T-cell (primary cell): ENCODE data around the gene SBNO1. TPM values are rescaled to one million over a fixed set of nuclear protein-coding genes. Genes with fewer than 3 reads are reported as not detected.

Experiments
- ATAC-seq, 4 experiments: fragments of 200-7000 bp in 3 of 4; fragments of 150-1000 bp in 1 of 4; cut with Tn5 transposase; replicated peaks in 1 of 4; 1 replicate in 3 of 4; 2 replicates in 1 of 4; pipeline ENCODE4 v1.10.0; 2021; ENCODE audit warnings: moderate library complexity in 3 of 4, mild to moderate bottlenecking in 2 of 4, moderate number of reproducible peaks in 1 of 4
- CTCF ChIA-PET, 2 donors: fragments of 300-600 bp; sonication (Branson Sonifier 250); formaldehyde crosslinking; loops; one replicate each; lab custom pipeline; 2022; ENCODE audit warnings: antibody characterized with exemption in 2 of 2; lab: Charles Lee
- POLR2A ChIA-PET, 2 donors: fragments of 300-600 bp; sonication (Branson Sonifier 250); formaldehyde crosslinking; loops; one replicate each; lab custom pipeline; 2022; ENCODE audit warnings: antibody characterized with exemption in 2 of 2; lab: Charles Lee
- DNase-seq, 35 experiments: peaks; one replicate each; pipeline versions ENCODE4 v3.0.0 to v3.0.0-alpha.2; 2013 to 2023
- H3K27ac ChIP-seq: one replicate; pipeline ENCODE4 v1.5.1; 2013; ENCODE audit warnings: low read length
- H3K27me3 ChIP-seq, 2 experiments: replicated peaks in 1 of 2; 1 replicate in 1 of 2; 2 replicates in 1 of 2; pipeline versions ENCODE4 v1.6.1 to v1.7.0; 2013; ENCODE audit warnings: low read length in 1 of 2, mixed read lengths in 1 of 2; ENCODE audit not compliant: control insufficient read depth in 2 of 2, insufficient read depth in 2 of 2; ENCODE audit errors: extremely low read depth in 1 of 2
- H3K36me3 ChIP-seq, 2 donors: 1 replicate in 1 of 2; 2 replicates in 1 of 2; pipeline versions ENCODE4 v1.6.1 to v1.7.0; 2013; ENCODE audit warnings: low read length in 1 of 2; ENCODE audit not compliant: control insufficient read depth in 2 of 2, insufficient read depth in 1 of 2; ENCODE audit errors: extremely low read depth in 1 of 2
- H3K4me1 ChIP-seq, 2 experiments: 1 replicate in 1 of 2; 2 replicates in 1 of 2; pipeline versions ENCODE4 v1.6.1 to v1.7.0; 2013; ENCODE audit warnings: low read length in 2 of 2, mixed read lengths in 1 of 2; ENCODE audit not compliant: insufficient read depth in 2 of 2, control insufficient read depth in 1 of 2; ENCODE audit errors: extremely low read depth in 1 of 2
- H3K4me3 ChIP-seq, 2 donors: 1 replicate in 1 of 2; 2 replicates in 1 of 2; pipeline versions ENCODE4 v1.5.1 to v1.7.0; 2013; ENCODE audit warnings: mild to moderate bottlenecking in 2 of 2, low read length in 1 of 2, moderate library complexity in 1 of 2; ENCODE audit not compliant: control insufficient read depth in 1 of 2; ENCODE audit errors: extremely low read depth in 1 of 2
- H3K9me3 ChIP-seq: 2 replicates; pipeline ENCODE4 v1.7.0; 2013
- H3K27ac Mint-ChIP-seq, 2 donors: one replicate each; pipeline ENCODE4 v1.8.0; 2020 to 2021; ENCODE audit warnings: mild to moderate bottlenecking in 2 of 2, mixed read lengths in 2 of 2
- H3K27me3 Mint-ChIP-seq, 2 donors: one replicate each; pipeline ENCODE4 v1.8.0; 2021 to 2022; ENCODE audit warnings: mixed read lengths in 2 of 2
- H3K36me3 Mint-ChIP-seq: one replicate; pipeline ENCODE4 v1.8.0; 2021; ENCODE audit warnings: mixed read lengths
- H3K4me1 Mint-ChIP-seq, 3 donors: one replicate each; pipeline ENCODE4 v1.8.0; 2020 to 2022; ENCODE audit warnings: mixed read lengths in 3 of 3, mild to moderate bottlenecking in 1 of 3
- H3K4me3 Mint-ChIP-seq, 3 donors: one replicate each; pipeline ENCODE4 v1.8.0; 2020 to 2022; ENCODE audit warnings: mild to moderate bottlenecking in 3 of 3, mixed read lengths in 3 of 3, moderate library complexity in 3 of 3
- H3K9me3 Mint-ChIP-seq, 3 donors: one replicate each; pipeline ENCODE4 v1.8.0; 2020 to 2022; ENCODE audit warnings: mixed read lengths in 3 of 3
- WGBS: methylation state at CpG from one replicate; pipeline ENCODE4 v1.1.5; 2013; ENCODE audit warnings: missing lambda C conversion rate; ENCODE audit not compliant: insufficient coverage; 5-methylcytosine and 5-hydroxymethylcytosine counted together
- total RNA-seq, 35 experiments: library from RNA in 6 of 35; stranded (reverse) in 6 of 35; fragments of 120-200 nt in 1 of 35; gene quantifications; one replicate each; pipeline versions ENCODE4 v1.2.1 to v1.2.4 and lab custom pipeline; 2013 to 2026

The SBNO1 gene
- total RNA-seq, 5 donors from 2014 or later (not counting 1 experiment from before 2014, with no cell fraction given): 36.1 to 42.1 (median 38.6) TPM

- Histone ChIP-seq H3K4me1 (peaks cover 12 to 51% of the 10 kb centered on the region in 2 experiments), H3K4me3 (peak overlapping the region; percentile 87 to 89), H3K27ac (peak overlapping the region; percentile 61), H3K36me3 (no peaks in the 10 kb centered on the region), H3K9me3 (no peaks in the 10 kb centered on the region), H3K27me3 (no peaks in the 10 kb centered on the region)
- WGBS: 0% methylated on average over 3 of the region's 9 CpGs
- ATAC-seq: no peak
- Mint-ChIP-seq H3K27ac (peak overlapping the region; percentile 83 to 88), H3K4me1 (peaks cover 28 to 35% (median 31%) of the 10 kb centered on the region in 3 donors), H3K27me3 (no peaks in the 10 kb centered on the region), H3K36me3 (no peaks in the 10 kb centered on the region), H3K9me3 (no peaks in the 10 kb centered on the region), H3K4me3 (peak overlapping the region; percentile 84 to 90 (median 86))
- POLR2A ChIA-PET: interaction anchor here in 1 of 2 donors (0.7 kb wide), 1 partner anchor 128 kb away, joined by 9 read pairs; no protein-coding TSS in a partner anchor
- CTCF ChIA-PET: interaction anchor here in 1 of 2 donors (0.5 kb wide), 1 partner anchor 131 kb away, joined by 5 read pairs; the partner anchor contains the start of gene MPHOSPH9
- DNase-seq: peak in 3 of 35 experiments; percentile 11 to 49 (median 14)
These were observed 1.3 kb downstream of the SBNO1 start for GRCh38 chr12:123363390-123363739.

- ChIA-PET CTCF (interaction anchor here in 1 of 2 donors (0.7 kb wide), 1 partner anchor 1235 kb away, joined by 5 read pairs; no protein-coding TSS in a partner anchor), POLR2A (interaction anchor here in 1 of 2 donors (0.7 kb wide), 1 partner anchor 383 kb away, joined by 8 read pairs; the partner anchor contains the start of gene OGFOD2)
- H3K4me3 ChIP-seq: no peak overlapping the region
- ATAC-seq: no peak
- no peaks in the 10 kb centered on the region for H3K9me3 ChIP-seq
- peaks cover 53 to 62% (median 61%) of the 10 kb centered on the region in 3 donors for H3K4me1 Mint-ChIP-seq
- no peak overlapping the region for H3K27ac Mint-ChIP-seq
- no peak overlapping the region for H3K27ac ChIP-seq
- H3K4me1 ChIP-seq: peaks cover 14 to 34% of the 10 kb centered on the region in 2 experiments
- peaks cover 0 to 7% of the 10 kb centered on the region in 2 donors for H3K36me3 ChIP-seq
- no peaks in the 10 kb centered on the region for H3K9me3 Mint-ChIP-seq
- no peak for DNase-seq
- no peaks in the 10 kb centered on the region for H3K27me3 Mint-ChIP-seq
- peaks cover 8% of the 10 kb centered on the region for H3K36me3 Mint-ChIP-seq
- WGBS: no CpG with 5 or more reads among the region's 1 CpG
- H3K4me3 Mint-ChIP-seq: no peak overlapping the region
- no peaks in the 10 kb centered on the region for H3K27me3 ChIP-seq
These were observed 6.6 kb downstream of the SBNO1 start for GRCh38 chr12:123358035-123358434.

GRCh38 chr12:123356159-123356670, 8.4 kb downstream of the SBNO1 start:
- Mint-ChIP-seq H3K27me3 (no peaks in the 10 kb centered on the region), H3K9me3 (no peaks in the 10 kb centered on the region), H3K27ac (no peak overlapping the region), H3K4me3 (no peak overlapping the region), H3K4me1 (peaks cover 59 to 67% (median 65%) of the 10 kb centered on the region in 3 donors), H3K36me3 (peaks cover 10% of the 10 kb centered on the region)
- H3K9me3 ChIP-seq: no peaks in the 10 kb centered on the region
- no peak for DNase-seq
- CTCF ChIA-PET: interaction anchor here in 1 of 2 donors (0.6 to 1.6 kb wide), 2 partner anchors 9 to 258 kb away, joined by 3 to 7 read pairs; no protein-coding TSS in a partner anchor
- POLR2A ChIA-PET: no interaction called here
- H3K27me3 ChIP-seq: no peaks in the 10 kb centered on the region
- peaks cover 14 to 28% of the 10 kb centered on the region in 2 experiments for H3K4me1 ChIP-seq
- H3K4me3 ChIP-seq: no peak overlapping the region
- 94% methylated on average over 3 of the region's 7 CpGs for WGBS
- no peak for ATAC-seq
- peaks cover 0 to 7% of the 10 kb centered on the region in 2 donors for H3K36me3 ChIP-seq
- no peak overlapping the region for H3K27ac ChIP-seq

GRCh38 chr12:123354600-123354999, 10.0 kb downstream of the SBNO1 start:
- H3K4me1 ChIP-seq: peaks cover 10 to 22% of the 10 kb centered on the region in 2 experiments
- H3K9me3 ChIP-seq: no peaks in the 10 kb centered on the region
- H3K36me3 ChIP-seq: peaks cover 0 to 15% of the 10 kb centered on the region in 2 donors
- H3K27ac ChIP-seq: no peak overlapping the region
- H3K27me3 ChIP-seq: no peaks in the 10 kb centered on the region
- Mint-ChIP-seq H3K9me3 (no peaks in the 10 kb centered on the region), H3K36me3 (peaks cover 10% of the 10 kb centered on the region), H3K4me3 (no peak overlapping the region), H3K4me1 (peaks cover 60 to 64% (median 61%) of the 10 kb centered on the region in 3 donors), H3K27ac (no peak overlapping the region), H3K27me3 (no peaks in the 10 kb centered on the region)
- CTCF ChIA-PET: no interaction called here
- POLR2A ChIA-PET: no interaction called here
- ATAC-seq: no peak
- no CpG with 5 or more reads among the region's 2 CpGs for WGBS
- no peak overlapping the region for H3K4me3 ChIP-seq
- DNase-seq: no peak

GRCh38 chr12:123351349-123351748, 13.3 kb downstream of the SBNO1 start:
- Histone ChIP-seq H3K27me3 (no peaks in the 10 kb centered on the region), H3K4me1 (peaks cover 10 to 14% of the 10 kb centered on the region in 2 experiments), H3K4me3 (no peak overlapping the region), H3K27ac (no peak overlapping the region), H3K36me3 (peaks cover 0 to 24% of the 10 kb centered on the region in 2 donors), H3K9me3 (no peaks in the 10 kb centered on the region)
- no peaks in the 10 kb centered on the region for H3K9me3 Mint-ChIP-seq
- peaks cover 43 to 46% (median 43%) of the 10 kb centered on the region in 3 donors for H3K4me1 Mint-ChIP-seq
- peak overlapping the region in 1 of 2 donors; percentile 1 for H3K27ac Mint-ChIP-seq
- H3K27me3 Mint-ChIP-seq: no peaks in the 10 kb centered on the region
- WGBS: no CpG with 5 or more reads among the region's 2 CpGs
- no peak for ATAC-seq
- CTCF ChIA-PET: interaction anchor here (0.6 to 0.9 kb wide), 3 partner anchors 10 to 1283 kb away, joined by 3 to 4 read pairs (median 3); no protein-coding TSS in a partner anchor
- no peak for DNase-seq
- POLR2A ChIA-PET: interaction anchor here in 1 of 2 donors (0.6 kb wide), 1 partner anchor 10 kb away, joined by 5 read pairs; no protein-coding TSS in a partner anchor
- no peak overlapping the region for H3K4me3 Mint-ChIP-seq
- peaks cover 7% of the 10 kb centered on the region for H3K36me3 Mint-ChIP-seq

- Histone ChIP-seq H3K36me3 (peaks cover under 1 to 62% of the 10 kb centered on the region in 2 donors), H3K9me3 (no peaks in the 10 kb centered on the region), H3K27ac (no peak overlapping the region), H3K4me1 (peaks cover 0 to 6% of the 10 kb centered on the region in 2 experiments), H3K4me3 (no peak overlapping the region), H3K27me3 (no peaks in the 10 kb centered on the region)
- no peak overlapping the region for H3K4me3 Mint-ChIP-seq
- POLR2A ChIA-PET: no interaction called here
- no peaks in the 10 kb centered on the region for H3K9me3 Mint-ChIP-seq
- no peaks in the 10 kb centered on the region for H3K27me3 Mint-ChIP-seq
- H3K4me1 Mint-ChIP-seq: peaks cover 15 to 22% (median 21%) of the 10 kb centered on the region in 3 donors
- ATAC-seq (no peak), DNase-seq (no peak)
- CTCF ChIA-PET: interaction anchor here in 1 of 2 donors (0.7 kb wide), 1 partner anchor 43 kb away, joined by 3 read pairs; no protein-coding TSS in a partner anchor
- peaks cover 25% of the 10 kb centered on the region for H3K36me3 Mint-ChIP-seq
- no peak overlapping the region for H3K27ac Mint-ChIP-seq
- 100% methylated on average over 2 of the region's 12 CpGs for WGBS
These were observed 17.7 kb downstream of the SBNO1 start for GRCh38 chr12:123346946-123347345.
